Natural killer cell (primary cell): ENCODE results near the gene JADE2. TPM values are rescaled to one million over a fixed set of nuclear protein-coding genes. Genes with fewer than 3 reads are reported as not detected.
A peak's percentile ranks its signal among the peaks of the same experiment; 100 is the strongest.

Experiments used
- ATAC-seq, 3 donors: fragments of 150-1000 bp in 2 of 3; fragments of 200-7000 bp in 1 of 3; cut with Tn5 transposase; 1 replicate in 1 of 3; 2 replicates in 2 of 3; pipeline ENCODE4 v1.10.0; 2021; ENCODE audit warnings: mild to moderate bottlenecking in 2 of 3, moderate library complexity in 2 of 3
- DNase-seq, 2 donors: peaks; one replicate each; pipeline versions ENCODE4 v3.0.0 to v3.0.0-alpha.2; 2013 to 2021; ENCODE audit warnings: mixed read lengths in 1 of 2
- H3K27ac ChIP-seq: one replicate; pipeline ENCODE4 v1.5.1; 2013; ENCODE audit warnings: mild to moderate bottlenecking, low read length
- H3K27me3 ChIP-seq: one replicate; pipeline ENCODE4 v1.6.1; 2013; ENCODE audit warnings: low read length; ENCODE audit not compliant: control insufficient read depth, insufficient read depth
- H3K36me3 ChIP-seq: one replicate; pipeline ENCODE4 v1.6.1; 2013; ENCODE audit warnings: low read length; ENCODE audit not compliant: control insufficient read depth, insufficient read depth
- H3K4me1 ChIP-seq: one replicate; pipeline ENCODE4 v1.6.1; 2013; ENCODE audit warnings: low read length; ENCODE audit not compliant: control insufficient read depth, insufficient read depth
- H3K4me3 ChIP-seq: one replicate; pipeline ENCODE4 v1.5.1; 2013; ENCODE audit warnings: low read length
- H3K9me3 ChIP-seq: one replicate; pipeline ENCODE4 v1.6.1; 2013; ENCODE audit warnings: low read length; ENCODE audit not compliant: control insufficient read depth, insufficient read depth
- H3K27ac Mint-ChIP-seq, 2 donors: one replicate each; pipeline ENCODE4 v1.8.0; 2022; ENCODE audit warnings: mild to moderate bottlenecking in 2 of 2, mixed read lengths in 2 of 2, moderate library complexity in 1 of 2
- H3K27me3 Mint-ChIP-seq, 2 donors: one replicate each; pipeline ENCODE4 v1.8.0; 2022; ENCODE audit warnings: low read depth in 2 of 2, mixed read lengths in 2 of 2
- H3K36me3 Mint-ChIP-seq: one replicate; pipeline ENCODE4 v1.8.0; 2022; ENCODE audit warnings: mixed read lengths
- H3K4me1 Mint-ChIP-seq, 2 donors: one replicate each; pipeline ENCODE4 v1.8.0; 2022; ENCODE audit warnings: mixed read lengths in 2 of 2
- H3K4me3 Mint-ChIP-seq: one replicate; pipeline ENCODE4 v1.8.0; 2022; ENCODE audit warnings: mild to moderate bottlenecking, moderate library complexity, mixed read lengths
- H3K9me3 Mint-ChIP-seq, 2 donors: one replicate each; pipeline ENCODE4 v1.8.0; 2022; ENCODE audit warnings: mixed read lengths in 2 of 2
- WGBS: methylation state at CpG from one replicate; pipeline ENCODE4 v1.1.7; 2013; ENCODE audit warnings: missing lambda C conversion rate; ENCODE audit not compliant: insufficient coverage; 5-methylcytosine and 5-hydroxymethylcytosine counted together
- intact Hi-C: fragments of 100-400 bp; cut with micrococcal nuclease; formaldehyde crosslinking; loops from one replicate; pipeline ENCODE4 v1.14.2; 2022
- total RNA-seq, 4 donors: library from RNA; stranded (reverse); fragments of 120-200 nt in 1 of 4; gene quantifications; one replicate each; pipeline versions ENCODE4 v1.2.3 to v1.2.4, GENCODE V29; 2013 to 2022
- TF ChIP-seq, protein P1 (sequence below): fragments of 200-600 bp; IDR thresholded peaks from one replicate; pipeline ENCODE4 v1.8.0; 2022; ENCODE audit warnings: antibody characterized with exemption

JADE2 gene
- total RNA-seq, 3 donors from 2014 or later (not counting 1 experiment from before 2014, with no cell fraction given): 130 to 174 (median 173) TPM

DNA sequence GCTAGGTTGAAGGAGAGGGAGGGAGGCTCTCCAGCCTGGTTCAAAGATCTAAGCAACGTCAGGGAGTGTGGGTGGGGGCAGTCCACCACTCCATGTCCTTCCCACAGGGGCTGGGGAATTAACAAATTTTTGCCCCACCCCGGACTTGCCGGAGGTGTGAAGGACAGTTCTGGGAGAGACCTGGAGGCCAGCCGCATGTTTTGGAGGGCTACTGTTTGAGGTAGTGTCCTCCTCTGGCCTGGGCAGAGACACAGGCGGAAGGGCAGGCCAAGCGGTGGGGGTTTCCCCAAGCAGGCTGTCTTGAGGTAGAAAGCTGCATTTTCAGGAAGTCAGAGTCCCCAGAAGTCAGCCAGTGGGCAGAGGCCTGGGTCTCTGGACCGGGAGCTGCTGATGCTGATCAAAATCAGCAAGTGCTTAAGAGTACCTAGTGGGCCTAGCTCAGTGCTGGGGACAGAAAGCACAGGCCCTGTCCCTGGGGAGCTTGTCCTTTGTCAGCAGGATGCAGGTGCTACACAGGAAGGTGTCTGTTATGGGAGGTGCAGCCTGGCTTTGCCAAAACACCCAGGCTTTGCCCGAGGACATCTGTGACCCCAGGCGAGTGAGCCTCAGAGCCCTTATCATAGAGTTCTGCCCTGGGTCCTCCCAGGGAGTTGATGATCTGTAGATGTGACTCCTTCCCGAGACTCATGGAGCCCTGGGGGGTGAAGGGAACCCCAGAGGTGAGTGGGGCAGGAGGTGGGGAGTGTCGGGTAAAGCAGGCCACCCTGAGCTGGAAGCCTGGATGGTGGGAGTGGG, 18.5 kb downstream of the JADE2 start:
- H3K27me3 Mint-ChIP-seq: no peaks in the 10 kb centered on the region
- no peaks in the 10 kb centered on the region for H3K36me3 Mint-ChIP-seq
- no peaks in the 10 kb centered on the region for H3K9me3 Mint-ChIP-seq

GRCh38 chr5:134545070-134545868, 19.8 kb downstream of the JADE2 start:
- Histone ChIP-seq H3K27ac (peak overlapping the region; percentile 66), H3K36me3 (peaks cover 53% of the 10 kb centered on the region), H3K4me3 (no peak overlapping the region), H3K9me3 (no peaks in the 10 kb centered on the region), H3K27me3 (no peaks in the 10 kb centered on the region), H3K4me1 (peaks cover 69% of the 10 kb centered on the region)
- Mint-ChIP-seq H3K4me1 (peaks cover 27 to 51% of the 10 kb centered on the region in 2 donors), H3K27ac (peak overlapping the region; percentile 90 to 93), H3K36me3 (no peaks in the 10 kb centered on the region), H3K4me3 (peak overlapping the region; percentile 75), H3K9me3 (no peaks in the 10 kb centered on the region), H3K27me3 (no peaks in the 10 kb centered on the region)
- ATAC-seq: peak in 2 of 3 donors; percentile 56 to 59
- 26% methylated on average over 9 of the region's 10 CpGs for WGBS
- DNase-seq: peak in 1 of 2 donors; percentile 48
- intact Hi-C loops: no loop called here
- TF ChIP-seq, protein P1, sequence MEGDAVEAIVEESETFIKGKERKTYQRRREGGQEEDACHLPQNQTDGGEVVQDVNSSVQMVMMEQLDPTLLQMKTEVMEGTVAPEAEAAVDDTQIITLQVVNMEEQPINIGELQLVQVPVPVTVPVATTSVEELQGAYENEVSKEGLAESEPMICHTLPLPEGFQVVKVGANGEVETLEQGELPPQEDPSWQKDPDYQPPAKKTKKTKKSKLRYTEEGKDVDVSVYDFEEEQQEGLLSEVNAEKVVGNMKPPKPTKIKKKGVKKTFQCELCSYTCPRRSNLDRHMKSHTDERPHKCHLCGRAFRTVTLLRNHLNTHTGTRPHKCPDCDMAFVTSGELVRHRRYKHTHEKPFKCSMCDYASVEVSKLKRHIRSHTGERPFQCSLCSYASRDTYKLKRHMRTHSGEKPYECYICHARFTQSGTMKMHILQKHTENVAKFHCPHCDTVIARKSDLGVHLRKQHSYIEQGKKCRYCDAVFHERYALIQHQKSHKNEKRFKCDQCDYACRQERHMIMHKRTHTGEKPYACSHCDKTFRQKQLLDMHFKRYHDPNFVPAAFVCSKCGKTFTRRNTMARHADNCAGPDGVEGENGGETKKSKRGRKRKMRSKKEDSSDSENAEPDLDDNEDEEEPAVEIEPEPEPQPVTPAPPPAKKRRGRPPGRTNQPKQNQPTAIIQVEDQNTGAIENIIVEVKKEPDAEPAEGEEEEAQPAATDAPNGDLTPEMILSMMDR: no peak

More for the DNA sequence above, 18.5 kb downstream of the JADE2 start:
- H3K27ac Mint-ChIP-seq: peak overlapping the region; percentile 90 to 93
- peak overlapping the region; percentile 66 for H3K27ac ChIP-seq
- H3K4me3 ChIP-seq: no peak overlapping the region
- H3K9me3 ChIP-seq: no peaks in the 10 kb centered on the region
- DNase-seq: peak; percentile 33 to 62
- 17% methylated on average over 10 of the region's 11 CpGs for WGBS
- intact Hi-C loops: no loop called here
- TF ChIP-seq, protein P1: no peak
- peaks cover 61% of the 10 kb centered on the region for H3K36me3 ChIP-seq
- peak; percentile 81 to 83 (median 82) for ATAC-seq
- no peaks in the 10 kb centered on the region for H3K27me3 ChIP-seq
- peaks cover 23 to 43% of the 10 kb centered on the region in 2 donors for H3K4me1 Mint-ChIP-seq
- peaks cover 63% of the 10 kb centered on the region for H3K4me1 ChIP-seq
- H3K4me3 Mint-ChIP-seq: peak overlapping the region; percentile 75

GRCh38 chr5:134547066-134547465, 21.6 kb downstream of the JADE2 start:
- ATAC-seq (no peak), DNase-seq (no peak)
- Mint-ChIP-seq H3K36me3 (no peaks in the 10 kb centered on the region), H3K27ac (no peak overlapping the region), H3K4me3 (no peak overlapping the region), H3K9me3 (no peaks in the 10 kb centered on the region), H3K4me1 (peaks cover 36 to 58% of the 10 kb centered on the region in 2 donors), H3K27me3 (no peaks in the 10 kb centered on the region)
- intact Hi-C loops: no loop called here
- peaks cover 62% of the 10 kb centered on the region for H3K4me1 ChIP-seq
- no peaks in the 10 kb centered on the region for H3K27me3 ChIP-seq
- no peak overlapping the region for H3K27ac ChIP-seq
- H3K9me3 ChIP-seq: no peaks in the 10 kb centered on the region
- no peak overlapping the region for H3K4me3 ChIP-seq
- 81% methylated on average over 2 of the region's 2 CpGs for WGBS
- H3K36me3 ChIP-seq: peaks cover 44% of the 10 kb centered on the region
- TF ChIP-seq, protein P1: no peak
